Thoracic aorta (tissue), 2 donors: Measurements from ENCODE around the gene SEPHS1. TPM values are rescaled to one million over a fixed set of nuclear protein-coding genes. Genes with fewer than 3 reads are reported as not detected.

Experiments
- ATAC-seq: fragments of 150-250 bp; one replicate; pipeline ENCODE4 v1.8.0; 2017; ENCODE audit warnings: low read depth; ENCODE audit not compliant: insufficient number of reproducible peaks, low FRiP score
- DNase-seq: peaks from one replicate; pipeline ENCODE4 v3.0.0-alpha.2; 2020; ENCODE audit warnings: low spot score
- H3K27ac ChIP-seq, 2 donors: fragments of 200-600 bp; sonication (generic); 1 replicate in 1 of 2; 2 replicates in 1 of 2; pipeline ENCODE4 v1.5.1; 2016; ENCODE audit warnings: mild to moderate bottlenecking in 2 of 2, moderate library complexity in 2 of 2
- H3K27me3 ChIP-seq: fragments of 200-600 bp; sonication (generic); replicated peaks from 2 replicates; pipeline ENCODE4 v1.6.0; 2016; ENCODE audit warnings: mild to moderate bottlenecking; ENCODE audit not compliant: insufficient read depth
- H3K36me3 ChIP-seq: fragments of 200-600 bp; sonication (generic); one replicate; pipeline ENCODE4 v1.5.1; 2016
- H3K4me1 ChIP-seq, 2 donors: fragments of 200-600 bp; sonication (generic); 1 replicate in 1 of 2; 2 replicates in 1 of 2; pipeline versions ENCODE4 v1.5.1 to v1.6.0; 2016; ENCODE audit warnings: low read depth in 2 of 2, mild to moderate bottlenecking in 1 of 2; ENCODE audit not compliant: control insufficient read depth in 1 of 2
- H3K4me3 ChIP-seq: fragments of 200-600 bp; sonication (generic); 2 replicates; pipeline ENCODE4 v1.5.1; 2016; ENCODE audit warnings: mild to moderate bottlenecking
- H3K9me3 ChIP-seq: fragments of 200-600 bp; sonication (generic); 2 replicates; pipeline ENCODE4 v1.5.1; 2016
- total RNA-seq, 2 donors: library from RNA; depleted of rRNA; stranded (reverse); fragments of >200 nt; gene quantifications; one replicate each; pipeline versions ENCODE4 v1.1.0 to v1.2.3, GENCODE V29; 2016
- TF ChIP-seq, protein P1 (sequence below): fragments of 200-600 bp; sonication (generic); IDR thresholded peaks from one replicate; pipeline ENCODE4 v1.5.1; 2019; ENCODE audit warnings: antibody characterized with exemption

Gene SEPHS1
- total RNA-seq: 10 to 100 TPM; 24.8 to 68.6 TPM

- H3K27ac ChIP-seq: peak within 1 kb of the TSS; percentile 92 to 93
- ATAC-seq (peak; percentile 18), DNase-seq (peak; percentile 12)
- TF ChIP-seq, protein P1, sequence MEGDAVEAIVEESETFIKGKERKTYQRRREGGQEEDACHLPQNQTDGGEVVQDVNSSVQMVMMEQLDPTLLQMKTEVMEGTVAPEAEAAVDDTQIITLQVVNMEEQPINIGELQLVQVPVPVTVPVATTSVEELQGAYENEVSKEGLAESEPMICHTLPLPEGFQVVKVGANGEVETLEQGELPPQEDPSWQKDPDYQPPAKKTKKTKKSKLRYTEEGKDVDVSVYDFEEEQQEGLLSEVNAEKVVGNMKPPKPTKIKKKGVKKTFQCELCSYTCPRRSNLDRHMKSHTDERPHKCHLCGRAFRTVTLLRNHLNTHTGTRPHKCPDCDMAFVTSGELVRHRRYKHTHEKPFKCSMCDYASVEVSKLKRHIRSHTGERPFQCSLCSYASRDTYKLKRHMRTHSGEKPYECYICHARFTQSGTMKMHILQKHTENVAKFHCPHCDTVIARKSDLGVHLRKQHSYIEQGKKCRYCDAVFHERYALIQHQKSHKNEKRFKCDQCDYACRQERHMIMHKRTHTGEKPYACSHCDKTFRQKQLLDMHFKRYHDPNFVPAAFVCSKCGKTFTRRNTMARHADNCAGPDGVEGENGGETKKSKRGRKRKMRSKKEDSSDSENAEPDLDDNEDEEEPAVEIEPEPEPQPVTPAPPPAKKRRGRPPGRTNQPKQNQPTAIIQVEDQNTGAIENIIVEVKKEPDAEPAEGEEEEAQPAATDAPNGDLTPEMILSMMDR: no peak
- peaks cover 14 to 26% of the 10 kb centered on the region in 2 donors for H3K4me1 ChIP-seq
- H3K9me3 ChIP-seq: no peaks in the 10 kb centered on the region
- no peaks in the 10 kb centered on the region for H3K36me3 ChIP-seq
- H3K4me3 ChIP-seq: peak within 1 kb of the TSS; percentile 96
- peaks cover 7% of the 10 kb centered on the region for H3K27me3 ChIP-seq
Observed at GRCh38 chr10:13348216-13349017, at the start of gene SEPHS1. SEPHS1 (minus strand) TSS chr10:13348293; CDS start chr10:13344950, 3,343 bp downstream.

- H3K36me3 ChIP-seq: no peaks in the 10 kb centered on the region
- no peaks in the 10 kb centered on the region for H3K4me1 ChIP-seq
- TF ChIP-seq, protein P1: no peak
- no peaks in the 10 kb centered on the region for H3K27me3 ChIP-seq
- H3K27ac ChIP-seq: no peak overlapping the region
- ATAC-seq: no peak
- H3K9me3 ChIP-seq: no peaks in the 10 kb centered on the region
- DNase-seq: no peak
- no peak overlapping the region for H3K4me3 ChIP-seq
Observed at GRCh38 chr10:13397052-13397451, 49.0 kb upstream of the SEPHS1 start.

DNA sequence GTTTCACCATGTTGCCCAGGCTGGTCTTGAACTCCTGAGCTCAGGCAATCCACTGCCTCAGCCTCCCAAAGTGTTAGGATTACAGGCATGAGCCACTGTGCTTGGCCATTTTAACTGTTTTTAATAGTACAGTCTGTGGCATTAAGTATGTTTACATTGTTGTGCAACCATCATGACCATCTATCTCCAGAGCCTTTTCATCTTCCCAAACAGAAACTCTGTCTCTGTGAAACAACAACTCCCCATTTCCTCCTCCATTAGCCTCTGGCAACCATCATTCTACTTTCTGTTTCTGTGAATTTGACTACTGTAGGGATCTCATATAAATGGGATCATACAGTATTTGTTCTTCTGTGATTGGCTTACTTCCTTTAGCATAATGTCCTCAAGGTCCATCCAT, 48.3 kb upstream of the SEPHS1 start:
- Histone ChIP-seq H3K27me3 (no peaks in the 10 kb centered on the region), H3K36me3 (no peaks in the 10 kb centered on the region), H3K9me3 (no peaks in the 10 kb centered on the region), H3K4me1 (no peaks in the 10 kb centered on the region), H3K27ac (no peak overlapping the region), H3K4me3 (no peak overlapping the region)
- TF ChIP-seq, protein P1: no peak
- DNase-seq (no peak), ATAC-seq (no peak)

GRCh38 chr10:13395540-13395939, 47.4 kb upstream of the SEPHS1 start:
- no peak overlapping the region for H3K4me3 ChIP-seq
- ATAC-seq: no peak
- H3K27ac ChIP-seq: no peak overlapping the region
- peaks cover 0 to 3% of the 10 kb centered on the region in 2 donors for H3K4me1 ChIP-seq
- TF ChIP-seq, protein P1: no peak
- no peak for DNase-seq
- H3K36me3 ChIP-seq: no peaks in the 10 kb centered on the region
- H3K27me3 ChIP-seq: no peaks in the 10 kb centered on the region
- no peaks in the 10 kb centered on the region for H3K9me3 ChIP-seq

GRCh38 chr10:13393640-13394039, 45.5 kb upstream of the SEPHS1 start:
- no peak for ATAC-seq
- H3K27ac ChIP-seq: no peak overlapping the region
- peaks cover 0 to 3% of the 10 kb centered on the region in 2 donors for H3K4me1 ChIP-seq
- H3K27me3 ChIP-seq: no peaks in the 10 kb centered on the region
- DNase-seq: no peak
- TF ChIP-seq, protein P1: no peak
- no peaks in the 10 kb centered on the region for H3K9me3 ChIP-seq
- no peak overlapping the region for H3K4me3 ChIP-seq
- H3K36me3 ChIP-seq: no peaks in the 10 kb centered on the region
